Subcutaneous abdominal adipose tissue (tissue), 5 donors: ENCODE results near the gene RAB40B.

Experiments
- H3K27ac ChIP-seq: one replicate; pipeline ENCODE4 v1.7.0; 2013; ENCODE audit warnings: low read depth, mild to moderate bottlenecking, inconsistent platforms, low read length, moderate library complexity
- H3K27me3 ChIP-seq, 5 donors: one replicate each; pipeline ENCODE4 v1.7.0; 2013; ENCODE audit warnings: low read length in 5 of 5, inconsistent platforms in 1 of 5; ENCODE audit not compliant: control insufficient read depth in 5 of 5, insufficient read depth in 4 of 5
- H3K36me3 ChIP-seq, 5 donors: one replicate each; pipeline ENCODE4 v1.7.0; 2013; ENCODE audit warnings: low read length in 5 of 5; ENCODE audit not compliant: control insufficient read depth in 5 of 5, insufficient read depth in 5 of 5
- H3K4me1 ChIP-seq, 5 donors: one replicate each; pipeline ENCODE4 v1.7.0; 2013; ENCODE audit warnings: low read length in 5 of 5, mild to moderate bottlenecking in 3 of 5, moderate library complexity in 1 of 5; ENCODE audit not compliant: control insufficient read depth in 5 of 5, insufficient read depth in 5 of 5
- H3K4me3 ChIP-seq, 5 donors: one replicate each; pipeline ENCODE4 v1.7.0; 2013; ENCODE audit warnings: low read length in 5 of 5, low read depth in 1 of 5
- H3K9ac ChIP-seq, 5 donors: one replicate each; pipeline ENCODE4 v1.7.0; 2013; ENCODE audit warnings: low read length in 5 of 5, mild to moderate bottlenecking in 4 of 5, moderate library complexity in 3 of 5
- H3K9me3 ChIP-seq, 5 donors: one replicate each; pipeline ENCODE4 v1.7.0; 2013; ENCODE audit warnings: low read length in 5 of 5; ENCODE audit not compliant: control insufficient read depth in 5 of 5
- donor health status: healthy.
- donor health status: healthy.
- donor health status: healthy.
- donor health status: healthy.
- donor health status: healthy.

Gene RAB40B

GRCh38 chr17:82642022-82642421 lies 56.5 kb downstream of the RAB40B start:
- no peak overlapping the region for H3K9ac ChIP-seq
- no peak overlapping the region for H3K27ac ChIP-seq
- no peak overlapping the region for H3K4me3 ChIP-seq
- peaks cover 4 to 20% (median 7%) of the 10 kb centered on the region in 5 donors for H3K4me1 ChIP-seq
- no peaks in the 10 kb centered on the region for H3K27me3 ChIP-seq
- no peaks in the 10 kb centered on the region for H3K9me3 ChIP-seq
- peaks cover 0 to 53% (median 44%) of the 10 kb centered on the region in 5 donors for H3K36me3 ChIP-seq

GRCh38 chr17:82640036-82640435 lies 58.5 kb downstream of the RAB40B start:
- Histone ChIP-seq H3K27ac (no peak overlapping the region), H3K9me3 (no peaks in the 10 kb centered on the region), H3K4me1 (peaks cover 0 to 7% (median 0%) of the 10 kb centered on the region in 5 donors), H3K27me3 (no peaks in the 10 kb centered on the region), H3K4me3 (no peak overlapping the region), H3K36me3 (peaks cover 0 to 58% (median 44%) of the 10 kb centered on the region in 5 donors), H3K9ac (no peak overlapping the region)

- Histone ChIP-seq H3K36me3 (peaks cover 0 to 58% (median 44%) of the 10 kb centered on the region in 5 donors), H3K4me3 (no peak overlapping the region), H3K9ac (no peak overlapping the region), H3K9me3 (no peaks in the 10 kb centered on the region), H3K4me1 (peaks cover 0 to 7% (median 0%) of the 10 kb centered on the region in 5 donors), H3K27ac (no peak overlapping the region), H3K27me3 (no peaks in the 10 kb centered on the region)
These were observed 58.9 kb downstream of the RAB40B start for GRCh38 chr17:82639628-82640027.

- no peaks in the 10 kb centered on the region for H3K27me3 ChIP-seq
- no peaks in the 10 kb centered on the region for H3K9me3 ChIP-seq
- no peak overlapping the region for H3K27ac ChIP-seq
- peaks cover 0 to 7% (median 0%) of the 10 kb centered on the region in 5 donors for H3K4me1 ChIP-seq
- no peak overlapping the region for H3K4me3 ChIP-seq
- H3K9ac ChIP-seq, result no peak overlapping the region
- peaks cover 0 to 52% (median 37%) of the 10 kb centered on the region in 5 donors for H3K36me3 ChIP-seq
These were observed 60.2 kb downstream of the RAB40B start for GRCh38 chr17:82638183-82638773.

GRCh38 chr17:82636626-82637598 lies 61.6 kb downstream of the RAB40B start:
- H3K27me3 ChIP-seq, result no peaks in the 10 kb centered on the region
- H3K9me3 ChIP-seq, result no peaks in the 10 kb centered on the region
- peak overlapping the region in 1 of 5 donors; percentile 48 for H3K9ac ChIP-seq
- peaks cover 0 to 7% (median 0%) of the 10 kb centered on the region in 5 donors for H3K4me1 ChIP-seq
- peaks cover 0 to 45% (median 29%) of the 10 kb centered on the region in 5 donors for H3K36me3 ChIP-seq
- H3K27ac ChIP-seq, result no peak overlapping the region
- H3K4me3 ChIP-seq, result no peak overlapping the region

GRCh38 chr17:82633343-82633742 lies 65.2 kb downstream of the RAB40B start:
- no peaks in the 10 kb centered on the region for H3K27me3 ChIP-seq
- H3K9me3 ChIP-seq, result no peaks in the 10 kb centered on the region
- no peak overlapping the region for H3K27ac ChIP-seq
- no peak overlapping the region for H3K4me3 ChIP-seq
- H3K4me1 ChIP-seq, result peaks cover 0 to 2% (median 0%) of the 10 kb centered on the region in 5 donors
- no peak overlapping the region for H3K9ac ChIP-seq
- H3K36me3 ChIP-seq, result peaks cover 0 to 50% (median 28%) of the 10 kb centered on the region in 5 donors

GRCh38 chr17:82632451-82632850 lies 66.0 kb downstream of the RAB40B start:
- peaks cover 0 to 56% (median 35%) of the 10 kb centered on the region in 5 donors for H3K36me3 ChIP-seq
- H3K9me3 ChIP-seq, result no peaks in the 10 kb centered on the region
- no peak overlapping the region for H3K27ac ChIP-seq
- no peak overlapping the region for H3K9ac ChIP-seq
- no peaks in the 10 kb centered on the region for H3K27me3 ChIP-seq
- peaks cover 0 to 2% (median under 1%) of the 10 kb centered on the region in 5 donors for H3K4me1 ChIP-seq
- H3K4me3 ChIP-seq, result no peak overlapping the region

- H3K4me3 ChIP-seq, result no peak overlapping the region
- no peak overlapping the region for H3K27ac ChIP-seq
- H3K27me3 ChIP-seq, result no peaks in the 10 kb centered on the region
- H3K4me1 ChIP-seq, result peaks cover 0 to 6% (median 0%) of the 10 kb centered on the region in 5 donors
- H3K36me3 ChIP-seq, result peaks cover 0 to 62% (median 44%) of the 10 kb centered on the region in 5 donors
- no peaks in the 10 kb centered on the region for H3K9me3 ChIP-seq
- no peak overlapping the region for H3K9ac ChIP-seq
These were observed 67.0 kb downstream of the RAB40B start for GRCh38 chr17:82631544-82631943.

GRCh38 chr17:82630212-82630611 lies 68.3 kb downstream of the RAB40B start:
- Histone ChIP-seq H3K4me3 (no peak overlapping the region), H3K36me3 (peaks cover 0 to 74% (median 49%) of the 10 kb centered on the region in 5 donors), H3K9ac (no peak overlapping the region), H3K4me1 (peaks cover 0 to 6% (median 0%) of the 10 kb centered on the region in 5 donors), H3K27me3 (no peaks in the 10 kb centered on the region), H3K9me3 (no peaks in the 10 kb centered on the region), H3K27ac (no peak overlapping the region)

GRCh38 chr17:82629748-82630147 lies 68.8 kb downstream of the RAB40B start:
- Histone ChIP-seq H3K36me3 (peaks cover 0 to 79% (median 54%) of the 10 kb centered on the region in 5 donors), H3K4me1 (peaks cover 0 to 6% (median 0%) of the 10 kb centered on the region in 5 donors)

More at GRCh38 chr17:82629748-82630147, 68.8 kb downstream of the RAB40B start:
- H3K9me3 ChIP-seq, result no peaks in the 10 kb centered on the region
- H3K9ac ChIP-seq, result no peak overlapping the region
- H3K27ac ChIP-seq, result no peak overlapping the region
- no peaks in the 10 kb centered on the region for H3K27me3 ChIP-seq
- no peak overlapping the region for H3K4me3 ChIP-seq
